K562 (cell line): ENCODE results near the gene PPP3CB. TPM values are rescaled to one million over a fixed set of nuclear protein-coding genes. Genes with fewer than 3 reads are reported as not detected.

ENCODE experiments used
- CEBPG ChIP-seq, 3 experiments: fragments of 200-800 bp in 1 of 3; sonication (Bioruptor generic) in 1 of 3; sonication (generic) in 1 of 3; formaldehyde crosslinking in 1 of 3; IDR thresholded peaks in 2 of 3; conservative IDR thresholded peaks in 1 of 3; 2 replicates each; pipeline versions ENCODE4 v1.6.1 to v1.8.0; 2016 to 2022; ENCODE audit warnings: missing compliant biosample characterization in 2 of 3, missing genetic modification characterization in 2 of 3, mild to moderate bottlenecking in 1 of 3, missing genetic modification reagents in 1 of 3
- DPF2 ChIP-seq: fragments of 450-650 bp; IDR thresholded peaks from 2 replicates; pipeline ENCODE4 v1.6.1; 2016
- FOXP1 ChIP-seq: sonication (generic); formaldehyde crosslinking; IDR thresholded peaks from 2 replicates; pipeline ENCODE4 v1.8.0; 2022; ENCODE audit warnings: mild to moderate bottlenecking, missing genetic modification reagents
- HMG20A ChIP-seq: fragments of 450-650 bp; formaldehyde crosslinking; conservative IDR thresholded peaks from 2 replicates; pipeline ENCODE4 v1.4.0; 2020; ENCODE audit warnings: mild to moderate bottlenecking, mixed read lengths
- HNRNPLL ChIP-seq: fragments of 200-400 bp; formaldehyde crosslinking; IDR thresholded peaks from 2 replicates; pipeline ENCODE4 v1.6.1; 2017; ENCODE audit warnings: low read length, low read depth, mild to moderate bottlenecking; ENCODE audit not compliant: poor library complexity, severe bottlenecking
- ILF3 ChIP-seq: fragments of 450-650 bp; IDR thresholded peaks from 2 replicates; pipeline ENCODE4 v1.6.1; 2018; ENCODE audit warnings: antibody characterized with exemption, mild to moderate bottlenecking, moderate library complexity, borderline replicate concordance
- MTA2 ChIP-seq: fragments of 450-650 bp; IDR thresholded peaks from 2 replicates; pipeline ENCODE4 v1.6.1; 2016; ENCODE audit warnings: low read depth
- RFX7 ChIP-seq: fragments of 250-450 bp; sonication (Bioruptor Pico); IDR thresholded peaks from 2 replicates; pipeline ENCODE4 v1.5.1; 2021; ENCODE audit warnings: mild to moderate bottlenecking
- SAP30 ChIP-seq: fragments of 200-600 bp; sonication (generic); IDR thresholded peaks from 2 replicates; pipeline ENCODE4 v1.6.1; 2012; ENCODE audit warnings: borderline replicate concordance, low read depth, mild to moderate bottlenecking, moderate library complexity, low read length, control low read depth, inconsistent platforms; ENCODE audit not compliant: insufficient read depth, poor library complexity, severe bottlenecking
- SIN3A ChIP-seq, 2 experiments: fragments of 150-350 bp in 1 of 2; IDR thresholded peaks; 2 replicates each; pipeline ENCODE4 v1.6.1; 2011 to 2016; ENCODE audit warnings: borderline replicate concordance in 2 of 2, low read depth in 2 of 2, low read length in 2 of 2, mild to moderate bottlenecking in 2 of 2, moderate library complexity in 2 of 2; ENCODE audit not compliant: control insufficient read depth in 1 of 2
- SRSF7 ChIP-seq: fragments of 200-400 bp; formaldehyde crosslinking; optimal IDR thresholded peaks from 2 replicates; pipeline ENCODE3; 2017; ENCODE audit warnings: mild to moderate bottlenecking, low read depth, low read length
- TRIM25 ChIP-seq: fragments of 450-650 bp; IDR thresholded peaks from 2 replicates; pipeline ENCODE4 v1.7.0; 2016; ENCODE audit warnings: borderline replicate concordance
- XRCC4 ChIP-seq: IDR thresholded peaks from one replicate; pipeline ENCODE4 v1.6.1; 2011; ENCODE audit not compliant: insufficient read depth, insufficient read length; ENCODE audit errors: extremely low read depth
- ZFP1 ChIP-seq: fragments of 450-650 bp; formaldehyde crosslinking; IDR thresholded peaks from 2 replicates; pipeline ENCODE4 v1.4.0; 2020; ENCODE audit warnings: mild to moderate bottlenecking, mixed read lengths
- ZFP36 ChIP-seq: fragments of 150-350 bp; IDR thresholded peaks from 2 replicates; pipeline ENCODE4 v1.6.1; 2018; ENCODE audit warnings: low read length, low read depth; ENCODE audit not compliant: partially characterized antibody
- ZNF140 ChIP-seq: fragments of 250-450 bp; sonication (Bioruptor Pico); IDR thresholded peaks from 2 replicates; pipeline ENCODE4 v1.8.0; 2021; ENCODE audit warnings: moderate library complexity, mild to moderate bottlenecking, inconsistent platforms
- ZNF407 ChIP-seq: fragments of 450-650 bp; IDR thresholded peaks from 2 replicates; pipeline ENCODE4 v1.6.1; 2016; ENCODE audit warnings: low read depth
- polyA plus RNA-seq, 8 experiments: library from polyadenylated mRNA; depleted of rRNA in 4 of 8; stranded (reverse) in 5 of 8; unstranded in 3 of 8; fragments of >200 nt; fragmentation: Nextera tagmentation in 2 of 8; fragmentation: Illumina TruSeq in 1 of 8; extraction: Ambion mirVana in 2 of 8; extraction: Trizol in 1 of 8; gene quantifications; 2 replicates each; pipeline versions ENCODE4 v1.2.1 to v1.2.3, GENCODE V29; 2011 to 2014; ENCODE audit warnings: inconsistent platforms in 1 of 8, missing spikeins in 1 of 8
- total RNA-seq, 7 experiments: library from RNA; depleted of rRNA in 6 of 7; stranded (reverse); fragments of >200 nt in 6 of 7; fragmentation: Illumina TruSeq in 2 of 7; extraction: Trizol in 2 of 7; gene quantifications; 2 replicates each; pipeline versions ENCODE4 v1.2.1 to v1.2.3, GENCODE V29; 2011 to 2021; ENCODE audit warnings: low replicate concordance in 1 of 7

PPP3CB gene
- total and polyA plus RNA-seq, 9 of the 15 experiments (the other 6 are each of a cell fraction or from before 2014, with no cell fraction given) = 9.6 to 27.6 (median 17.8) TPM

- TF ChIP-seq ZNF407 (no peak), SRSF7 (no peak), TRIM25 (no peak), CEBPG (CRISPR knock-in tag; IDR thresholded peaks at IDR 0.05) (no peak), CEBPG (tag; conservative IDR thresholded peaks at IDR 0.05 in 1 of 2, IDR thresholded peaks at IDR 0.05 in 1 of 2) (no peak), DPF2 (no peak), ZFP36 (no peak), ZNF140 (CRISPR knock-in tag) (no peak), MTA2 (no peak), ILF3 (peak; percentile 20; the same call in 1 of the 2 replicates), SAP30 (no peak), HNRNPLL (no peak), ZFP1 (CRISPR knock-in tag) (no peak), HMG20A (CRISPR knock-in tag) (no peak), RFX7 (CRISPR knock-in tag) (no peak), SIN3A (IDR thresholded peaks at IDR 0.05; ENCODE audit: borderline replicate concordance in 2 of 2, control insufficient read depth in 1 of 2, low read depth in 2 of 2, low read length in 2 of 2) (no peak; a peak in 1 of 4 replicates), FOXP1 (CRISPR knock-in tag) (0 out of 2 replicates have a peak, but pooled peaks have one; percentile 64), XRCC4 (no peak)
Measured at GRCh38 chr10:73495884-73496674, at the start of gene PPP3CB (continued).
